GM19240 (cell line): Measurements from ENCODE around the gene CALML4.
A peak's percentile ranks its signal among the peaks of the same experiment; 100 is the strongest.
"Not testable (repeated sequence)": the region's sequence is repeated elsewhere in the genome, so short reads cannot be mapped to it uniquely, and the experiment has no call there.

Source experiments
- DNase-seq: peaks from one replicate; pipeline ENCODE4 v3.0.0; 2011; ENCODE audit warnings: low spot score; ENCODE audit not compliant: insufficient read length

The CALML4 gene

DNA sequence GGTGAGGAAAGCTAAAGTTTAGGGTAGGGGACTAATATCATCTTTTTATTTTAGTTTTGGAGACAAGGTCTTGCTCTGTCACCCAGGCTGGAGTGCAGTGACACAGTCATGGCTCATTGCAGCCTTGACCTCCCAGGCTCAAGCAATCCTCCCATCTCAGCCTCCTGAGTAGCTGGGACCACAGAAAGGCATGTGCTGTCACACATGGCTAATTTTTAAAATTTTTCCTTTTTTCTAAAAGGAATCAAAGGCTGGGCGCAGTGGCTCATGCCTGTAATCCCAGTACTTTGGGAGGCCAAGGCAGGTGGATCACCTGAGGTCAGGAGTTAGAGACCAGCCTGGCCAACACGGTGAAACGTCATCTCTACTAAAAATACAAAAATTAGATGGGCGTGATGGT, 20.3 kb upstream of the CALML4 start:
- DNase-seq: not testable (repeated sequence)

DNA sequence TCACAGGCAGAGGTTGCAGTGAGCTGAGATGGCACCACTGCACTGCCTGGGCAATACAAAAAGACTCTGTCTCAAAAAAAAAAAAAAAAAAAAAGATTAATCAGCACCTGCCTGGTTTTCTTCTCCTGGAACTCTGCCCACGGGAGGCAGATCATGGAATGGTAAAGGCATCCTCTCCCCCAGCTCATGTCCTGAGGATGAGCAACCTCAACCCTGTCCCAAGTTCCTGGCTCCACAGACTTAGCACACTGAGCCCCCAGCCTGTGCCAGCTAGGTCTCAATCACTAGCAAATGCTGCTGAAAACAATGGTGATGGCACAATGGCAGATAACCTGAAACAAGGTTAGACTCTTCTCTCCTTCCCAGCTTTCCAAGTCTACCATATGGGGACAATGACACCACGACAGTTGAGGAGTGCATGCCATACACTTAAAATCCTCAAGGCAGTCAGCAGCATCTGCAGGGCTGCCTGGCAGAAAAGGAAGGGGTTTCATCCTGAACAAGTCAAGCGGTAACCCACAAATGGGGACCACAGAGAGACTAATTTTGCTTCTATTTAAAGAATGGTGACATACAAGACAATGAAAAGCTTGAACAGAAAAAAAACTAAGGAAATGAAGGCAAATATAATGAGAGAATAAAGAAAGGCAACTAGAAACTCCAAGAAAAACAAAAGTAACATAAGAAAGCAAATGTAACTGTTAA, 19.6 kb upstream of the CALML4 start:
- DNase-seq: no peak

DNA sequence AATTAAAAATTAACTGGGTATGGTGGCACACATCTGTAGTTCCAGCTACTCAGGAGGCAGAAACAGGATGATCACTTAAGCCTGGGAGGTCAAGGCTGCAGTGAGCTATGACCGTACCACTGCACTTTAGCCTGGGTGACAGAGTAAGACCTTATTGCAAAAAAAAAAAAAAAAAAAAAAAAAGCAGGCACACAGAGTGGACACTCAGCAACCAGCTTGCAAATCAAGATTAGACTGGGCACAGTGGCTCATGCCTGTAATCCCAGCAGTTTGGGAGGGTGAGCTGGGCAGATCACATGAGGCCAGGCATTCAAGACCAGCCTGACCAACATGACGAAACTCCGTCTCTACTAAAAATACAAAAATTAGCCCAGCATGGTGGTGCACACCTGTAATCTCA, 19.0 kb upstream of the CALML4 start:
- DNase-seq: no peak

DNA sequence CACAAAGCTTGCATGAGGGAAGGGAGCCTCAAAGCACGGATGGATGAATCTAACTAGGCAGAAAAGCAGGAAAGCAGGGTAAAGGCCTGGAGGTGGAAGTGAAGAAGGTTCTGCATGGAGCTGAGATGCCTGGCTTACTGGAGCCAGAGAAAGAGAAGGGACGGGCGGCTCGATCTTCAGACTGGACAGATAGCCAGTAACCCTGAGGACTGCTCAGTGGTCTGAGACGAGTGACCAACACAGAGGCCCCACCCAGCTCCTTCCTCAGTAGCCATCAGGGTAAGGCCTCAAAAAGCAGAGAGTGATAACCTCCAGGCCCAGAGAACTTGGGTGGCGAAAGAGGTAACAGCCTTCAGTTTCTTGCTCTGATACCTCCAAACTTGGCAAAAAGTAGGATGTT, 18.0 kb upstream of the CALML4 start:
- DNase-seq: no peak

DNA sequence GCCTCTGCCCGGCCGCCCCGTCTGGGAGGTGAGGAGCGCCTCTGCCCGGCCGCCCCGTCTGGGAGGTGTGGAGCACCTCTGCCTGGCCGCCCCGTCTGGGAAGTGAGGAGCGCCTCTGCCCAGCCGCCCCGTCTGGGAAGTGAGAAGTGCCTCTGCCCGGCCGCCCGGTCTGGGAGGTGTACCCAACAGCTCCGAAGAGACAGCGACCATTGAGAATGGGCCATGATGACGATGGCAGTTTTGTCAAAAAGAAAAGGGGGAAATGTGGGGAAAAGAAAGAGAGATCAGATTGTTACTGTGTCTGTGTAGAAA, 17.3 kb upstream of the CALML4 start:
- not testable (repeated sequence) for DNase-seq

DNA sequence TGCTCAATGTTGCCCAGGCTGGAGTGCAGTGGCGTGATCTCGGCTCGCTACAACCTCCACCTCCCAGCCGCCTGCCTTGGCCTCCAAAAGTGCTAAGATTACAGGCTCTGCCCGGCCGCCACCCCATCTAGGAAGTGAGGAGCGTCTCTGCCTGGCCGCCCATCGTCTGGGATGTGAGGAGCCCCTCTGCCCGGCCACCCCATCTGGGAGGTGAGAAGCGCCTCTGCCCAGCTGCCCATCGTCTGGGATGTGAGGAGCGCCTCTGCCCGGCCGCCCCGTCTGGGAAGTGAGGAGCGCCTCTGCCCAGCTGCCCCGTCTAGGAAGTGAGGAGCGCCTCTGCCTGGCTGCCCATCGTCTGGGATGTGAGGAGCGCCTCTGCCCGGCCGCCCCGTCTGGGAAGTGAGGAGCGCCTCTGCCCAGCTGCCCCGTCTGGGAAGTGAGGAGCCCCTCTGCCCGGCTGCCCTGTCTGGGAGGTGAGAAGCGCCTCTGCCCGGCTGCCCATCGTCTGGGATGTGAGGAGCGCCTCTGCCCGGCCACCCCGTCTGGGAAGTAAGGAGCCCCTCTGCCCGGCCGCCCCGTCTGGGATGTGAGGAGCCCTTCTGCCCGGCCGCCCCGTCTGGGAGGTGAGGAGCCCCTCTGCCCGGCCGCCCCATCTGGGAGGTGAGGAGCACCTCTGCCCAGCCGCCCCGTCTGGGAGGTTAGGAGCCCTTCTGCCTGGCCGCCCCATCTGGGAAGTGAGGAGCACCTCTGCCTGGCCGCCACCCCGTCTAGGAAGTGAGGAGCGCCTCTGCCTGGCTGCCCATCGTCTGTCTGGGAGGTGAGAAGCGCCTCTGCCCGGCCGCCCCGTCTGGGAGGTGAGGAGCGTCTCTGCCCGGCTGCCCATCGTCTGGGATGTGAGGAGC, 16.6 kb upstream of the CALML4 start:
- DNase-seq: not testable (repeated sequence)

DNA sequence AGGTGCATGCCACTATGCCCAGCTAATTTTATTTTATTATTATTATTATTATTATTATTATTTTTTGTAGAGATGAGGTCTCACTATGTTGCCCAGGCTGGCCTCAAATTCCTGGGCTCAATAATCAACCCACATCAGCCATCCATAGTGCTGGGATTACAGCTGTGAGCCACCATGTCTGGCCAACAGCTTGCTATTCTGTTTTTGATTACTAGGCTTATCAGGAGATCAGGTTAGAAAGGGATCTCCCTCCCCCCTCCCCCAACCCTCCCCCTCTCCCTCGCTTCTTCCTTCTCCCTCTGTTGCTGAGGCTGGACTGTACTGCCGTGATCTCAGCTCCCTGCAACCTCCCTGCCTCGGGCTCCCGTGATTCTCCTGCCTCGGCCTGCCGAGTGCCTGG, 15.8 kb upstream of the CALML4 start:
- no peak for DNase-seq

DNA sequence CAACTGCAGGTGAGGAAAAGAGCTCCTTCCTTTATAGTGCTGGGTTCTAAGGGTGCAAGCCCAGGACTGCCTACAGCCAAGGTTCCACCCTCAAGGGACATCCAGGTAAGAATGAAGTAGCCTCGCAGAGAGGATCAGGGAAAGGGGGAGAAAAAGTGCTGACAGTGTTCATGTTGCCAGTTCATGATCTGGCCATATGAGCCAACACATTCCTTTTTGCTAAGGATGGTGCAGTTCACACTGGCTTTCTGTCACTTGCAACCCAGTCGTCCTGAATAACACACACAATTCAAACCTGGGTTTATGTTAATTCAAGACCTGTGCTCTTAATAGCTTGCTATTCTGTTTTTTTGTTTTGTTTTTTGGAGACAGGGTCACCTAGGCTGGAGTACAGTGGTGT, 15.4 kb upstream of the CALML4 start:
- DNase-seq: no peak

DNA sequence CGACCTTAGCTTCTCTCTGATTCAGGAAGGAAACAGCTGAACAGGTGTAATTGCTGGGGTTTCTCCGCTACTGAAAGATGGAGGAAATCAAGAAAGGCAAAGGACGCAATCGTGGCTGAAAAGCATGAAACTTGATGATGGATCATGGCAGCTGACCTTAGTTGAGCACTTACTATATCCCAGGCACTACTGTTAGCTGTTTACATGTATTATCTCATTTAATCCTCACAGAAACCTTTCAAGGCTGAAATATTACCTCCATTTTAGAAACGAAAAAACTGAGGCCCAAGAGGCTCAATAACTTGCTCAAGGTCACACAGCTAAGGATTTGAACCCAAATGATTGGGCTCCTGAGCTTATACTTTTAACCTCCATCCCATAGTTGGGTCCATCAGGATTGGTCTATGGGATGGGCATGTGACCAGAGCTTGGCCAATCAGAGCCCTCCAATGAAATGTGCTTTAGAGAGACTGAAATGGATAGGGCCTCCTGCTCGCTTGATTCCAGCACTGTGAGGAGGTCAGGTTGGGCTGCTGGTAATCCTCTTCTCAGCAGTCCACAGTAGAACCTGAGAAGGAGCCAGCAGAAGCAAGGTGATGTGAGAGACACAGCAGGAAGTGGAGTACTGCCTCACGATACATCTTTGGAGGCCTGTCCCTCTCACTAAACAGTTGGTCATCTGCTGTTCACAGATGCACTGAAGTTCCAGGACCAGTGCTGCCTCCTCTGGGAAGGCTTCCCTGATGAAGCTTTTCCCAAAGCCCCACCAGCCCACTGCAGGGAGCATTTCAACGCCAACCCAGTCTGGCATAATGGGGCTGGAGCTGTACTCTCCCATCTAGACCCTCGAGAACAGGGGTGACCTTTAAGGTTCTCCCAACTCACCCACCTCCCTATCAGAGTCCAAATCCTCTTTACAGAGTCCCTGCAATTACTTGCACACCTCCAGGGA, 14.0 kb upstream of the CALML4 start:
- DNase-seq: no peak

DNA sequence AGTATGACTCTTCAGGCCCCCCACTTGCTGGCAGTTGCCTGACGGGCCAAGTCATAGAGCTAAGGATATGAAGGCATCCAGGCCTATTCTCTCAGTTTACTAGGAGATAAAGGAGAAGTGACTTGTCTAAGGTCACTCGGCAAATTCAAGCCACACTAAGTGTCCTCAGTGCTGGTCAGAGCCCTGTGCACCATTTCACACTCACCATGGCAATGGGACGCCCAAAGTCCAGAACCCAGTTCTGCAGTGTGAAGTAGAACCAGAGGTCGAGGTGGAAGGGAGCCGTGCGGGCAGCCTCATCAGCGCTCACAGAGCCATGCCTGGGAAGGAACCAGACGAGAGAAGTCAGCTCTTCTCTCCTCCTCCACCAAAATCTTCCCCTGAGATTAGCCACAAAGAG, 13.2 kb upstream of the CALML4 start:
- DNase-seq: no peak

DNA sequence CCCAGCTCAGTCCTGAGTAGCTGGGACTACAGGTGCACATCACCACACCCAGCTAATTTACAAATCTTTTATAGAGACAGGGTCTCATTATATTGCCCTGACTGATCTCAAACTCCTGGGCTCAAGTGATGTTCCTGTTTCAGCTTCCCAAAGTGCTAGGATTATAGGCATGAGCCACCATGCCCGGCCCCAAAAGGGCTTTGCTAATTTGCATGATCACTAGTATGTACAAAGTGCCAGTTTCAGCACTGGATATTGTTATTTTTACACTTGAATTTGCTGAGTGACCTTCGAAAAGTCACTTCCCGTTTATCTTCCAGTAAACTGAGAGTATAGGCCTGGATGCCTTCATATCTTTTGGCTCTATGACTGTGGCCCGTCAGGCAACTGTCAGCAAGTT, 12.2 kb upstream of the CALML4 start:
- no peak for DNase-seq

DNA sequence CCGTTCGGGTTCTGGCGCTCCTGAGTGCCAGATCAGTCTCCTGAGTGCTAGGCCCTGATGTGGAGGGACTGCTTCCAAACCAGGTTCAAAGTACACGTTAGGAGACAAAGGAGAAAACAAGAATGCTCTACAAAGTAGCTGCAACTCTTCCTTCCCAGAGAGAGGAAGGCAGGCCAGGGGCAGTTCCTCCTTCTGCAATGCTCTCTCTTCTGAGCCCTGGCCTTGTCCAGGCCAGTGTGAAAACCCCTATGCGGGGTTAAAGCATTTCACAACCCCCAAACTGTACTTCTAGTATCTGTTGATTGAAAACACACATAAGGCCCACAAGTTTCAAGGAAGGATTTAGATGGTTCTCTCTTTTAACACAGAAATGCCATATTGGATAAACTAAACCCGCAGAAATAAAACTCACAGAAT, 9.7 kb upstream of the CALML4 start:
- no peak for DNase-seq

DNA sequence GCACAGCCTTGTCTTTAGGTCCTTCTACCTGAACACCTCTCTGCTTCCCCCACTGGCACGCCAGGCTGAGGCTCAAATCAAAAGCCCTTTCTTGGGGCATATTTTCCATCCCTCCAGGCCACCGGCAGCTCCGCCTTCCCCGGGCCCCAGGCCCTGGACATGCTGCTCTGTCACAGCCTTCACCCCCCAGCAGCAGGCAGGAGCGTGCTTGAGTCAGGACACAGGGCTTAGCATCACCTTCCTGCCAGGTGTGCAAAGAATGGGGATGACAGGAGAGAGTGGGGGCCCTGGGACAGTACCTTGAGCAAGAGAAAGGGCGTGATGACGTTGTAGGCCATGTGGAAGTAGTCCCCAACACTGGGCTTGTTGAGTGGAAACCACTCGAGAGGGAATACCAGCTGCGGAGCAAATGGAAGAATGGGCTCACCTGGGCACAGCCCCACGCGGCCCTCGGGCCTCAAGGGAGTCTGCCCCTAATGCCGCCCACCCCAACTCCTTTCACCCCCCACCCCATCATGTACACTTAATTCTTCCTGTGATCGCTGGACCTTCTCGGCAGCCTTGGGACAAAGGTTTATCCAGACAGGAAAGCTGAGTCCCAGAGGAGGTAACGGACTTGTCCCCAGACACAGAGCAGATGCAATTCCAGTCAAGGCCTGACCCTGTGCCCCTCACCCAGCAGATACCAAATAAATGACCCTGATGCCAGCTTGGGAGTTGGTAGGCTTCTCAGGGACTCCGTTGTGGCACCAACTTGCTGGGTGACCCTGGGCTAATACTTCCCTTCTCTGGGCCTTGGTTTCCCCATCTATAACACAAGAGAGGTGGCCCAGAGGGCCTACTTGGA, 9.1 kb upstream of the CALML4 start:
- DNase-seq: no peak

DNA sequence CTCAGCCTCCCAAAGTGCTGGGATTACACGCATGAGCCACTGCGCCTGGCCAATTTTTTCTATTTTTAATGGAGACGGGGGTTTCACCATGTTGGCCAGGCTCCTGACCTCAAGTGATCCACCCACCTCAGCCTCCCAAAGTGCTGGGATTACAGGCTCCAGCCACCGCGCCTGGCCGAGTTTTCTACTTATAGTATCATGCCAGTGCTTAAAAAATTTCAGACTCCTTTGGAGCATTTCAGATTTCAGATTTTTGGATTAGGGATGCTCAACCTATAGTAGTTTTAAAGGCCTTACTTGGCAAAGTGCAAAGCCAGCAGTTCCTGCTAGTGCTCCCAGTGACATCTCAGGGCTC, 8.3 kb upstream of the CALML4 start:
- not testable (repeated sequence) for DNase-seq

DNA sequence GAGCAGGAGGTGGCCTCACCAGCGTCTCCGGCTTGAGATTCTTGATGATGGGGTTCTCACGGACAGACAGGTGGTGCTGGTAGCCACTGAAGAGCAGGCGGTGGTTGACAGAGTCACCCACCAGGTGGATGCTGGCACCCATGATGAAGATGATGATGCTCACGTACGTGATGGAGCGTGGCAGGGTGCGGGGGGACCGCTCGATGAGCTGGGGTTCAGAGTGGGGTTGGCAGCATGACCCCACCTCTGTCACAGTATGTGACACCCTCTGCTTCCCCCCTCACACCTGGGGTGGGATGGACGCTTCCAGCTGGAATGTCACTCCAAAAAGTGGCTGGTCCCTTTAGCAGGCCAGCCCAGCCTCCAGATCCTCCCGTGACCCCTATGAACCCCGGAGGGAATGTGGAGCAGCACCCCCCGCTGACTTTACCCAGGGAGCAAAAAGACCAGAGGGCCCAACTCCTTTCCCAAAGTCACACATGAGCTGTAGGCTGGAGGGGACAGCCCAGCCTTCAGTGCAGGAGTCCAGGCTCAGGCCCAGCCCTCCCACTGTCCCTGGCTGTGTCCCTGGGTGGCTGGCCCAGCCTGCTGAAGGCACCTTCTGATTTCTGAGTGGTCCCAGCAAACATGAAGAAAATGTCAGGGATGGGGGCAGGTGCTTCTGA, 6.7 kb upstream of the CALML4 start:
- no peak for DNase-seq

DNA sequence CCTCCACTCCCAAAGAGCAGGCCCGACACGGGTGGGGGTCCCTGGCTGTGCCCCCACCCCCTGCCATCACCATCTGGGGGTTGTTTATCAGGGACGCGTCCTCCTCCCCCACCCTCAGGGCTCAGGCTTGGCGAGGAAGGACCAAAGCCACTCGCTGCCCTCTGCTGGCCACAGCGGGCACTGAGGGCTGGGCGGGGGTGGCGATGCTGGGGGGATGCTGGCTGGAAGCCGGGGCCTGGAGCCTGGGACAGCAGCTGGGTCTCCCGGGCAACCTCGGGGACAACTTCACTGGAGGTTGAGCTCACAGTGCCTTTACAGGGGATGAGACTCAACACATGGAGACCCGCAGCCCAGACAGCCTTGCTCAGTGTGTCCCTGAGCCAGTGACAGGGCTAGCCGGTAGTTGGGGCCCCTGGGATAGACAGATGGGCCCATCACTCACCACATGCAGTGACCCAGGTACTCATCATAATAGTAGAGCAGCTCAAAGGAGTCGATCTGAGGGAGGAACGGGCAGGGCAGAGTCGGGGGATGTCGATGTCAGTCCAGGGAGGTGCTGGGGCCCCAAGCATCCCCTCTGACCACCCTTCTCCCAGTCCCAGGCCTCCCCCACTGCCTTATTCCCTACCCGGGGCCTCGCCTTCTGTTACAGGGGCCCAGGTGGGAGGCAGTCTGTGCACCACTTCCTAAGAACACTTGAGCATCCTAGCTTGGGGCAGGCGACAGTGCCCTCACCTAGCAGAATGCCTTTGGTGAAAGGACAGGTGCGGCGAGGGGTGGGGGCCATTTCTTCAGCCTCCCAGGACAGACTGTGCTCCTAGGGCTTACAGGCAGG, 5.9 kb upstream of the CALML4 start:
- no peak for DNase-seq

DNA sequence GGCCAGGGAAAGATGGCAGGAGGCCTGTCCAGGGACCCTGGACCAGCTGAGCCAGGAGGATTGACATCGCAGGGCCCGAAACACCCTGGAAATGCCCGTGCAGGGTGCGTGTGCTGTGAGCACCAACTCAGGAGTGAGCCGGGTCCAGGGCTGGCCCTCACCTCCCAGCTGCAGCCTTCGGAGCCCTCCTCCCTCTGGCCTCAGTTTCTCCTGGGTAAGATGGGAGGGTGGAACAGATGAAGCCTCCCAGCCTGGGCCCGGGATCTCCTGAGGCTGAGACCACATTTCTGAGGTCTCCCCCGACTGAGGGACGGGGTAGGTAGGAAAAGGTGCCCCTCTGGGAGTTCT, 5.3 kb upstream of the CALML4 start:
- no peak for DNase-seq

DNA sequence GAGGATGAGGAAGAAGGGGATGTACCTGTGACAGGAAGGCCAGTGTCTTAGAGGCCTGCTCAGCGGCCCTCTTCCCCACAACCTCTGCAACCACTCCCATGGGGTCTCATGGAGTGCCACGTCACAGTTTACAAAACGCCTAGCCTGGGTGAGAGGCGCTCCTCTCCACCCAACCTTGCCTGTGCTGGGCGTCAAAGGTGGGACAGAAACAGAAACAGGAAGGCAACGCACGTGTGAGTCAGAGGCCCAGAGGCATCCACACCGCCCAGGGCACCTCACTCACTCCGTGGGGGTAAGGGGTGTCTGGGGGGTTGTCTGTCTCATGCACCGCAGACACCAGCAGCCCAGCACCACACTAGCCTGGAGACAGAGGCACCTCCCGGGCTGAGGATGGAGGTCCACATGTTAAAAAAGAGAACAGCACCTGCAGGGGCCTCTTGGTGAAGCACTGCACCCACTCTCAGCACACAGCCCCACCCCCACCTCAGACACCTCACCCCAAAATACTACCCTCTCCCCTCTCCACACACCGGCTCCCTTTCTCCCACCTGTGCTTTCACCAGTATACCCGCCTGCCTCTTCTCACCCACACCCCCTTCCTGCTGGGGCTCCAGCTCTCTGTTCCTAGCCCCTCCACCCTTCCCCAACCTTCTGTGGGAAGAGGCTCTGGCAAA, 4.7 kb upstream of the CALML4 start:
- peak; percentile 52 for DNase-seq

DNA sequence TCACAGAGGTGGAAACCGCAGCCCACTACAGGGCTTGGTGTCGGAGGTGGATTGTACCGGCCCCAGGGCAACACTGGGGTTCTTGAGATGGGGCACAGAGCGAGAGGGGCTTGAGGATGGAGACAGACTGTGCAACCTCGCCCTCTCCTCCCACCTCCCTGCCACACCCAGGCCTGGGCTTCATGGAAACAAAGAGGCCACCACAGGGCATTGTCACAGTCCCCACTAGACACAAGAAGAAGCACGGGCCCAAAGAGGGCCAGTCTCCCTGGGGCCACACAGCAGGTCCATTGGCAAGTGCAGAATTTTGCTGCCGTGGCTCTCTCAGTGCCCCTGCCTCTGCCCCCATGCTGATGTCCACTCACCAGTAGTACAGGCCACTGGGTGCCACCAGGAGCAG, 4.1 kb upstream of the CALML4 start:
- no peak for DNase-seq
